HG03457 (cell line): ENCODE results near the gene PARD3B.

ENCODE experiments used
- ATAC-seq: cut with Tn5 transposase; IDR thresholded peaks from one replicate; pipeline ENCODE4 v1.9.1; 2021; ENCODE audit warnings: moderate number of reproducible peaks; ENCODE audit not compliant: unreplicated experiment

Gene PARD3B

DNA sequence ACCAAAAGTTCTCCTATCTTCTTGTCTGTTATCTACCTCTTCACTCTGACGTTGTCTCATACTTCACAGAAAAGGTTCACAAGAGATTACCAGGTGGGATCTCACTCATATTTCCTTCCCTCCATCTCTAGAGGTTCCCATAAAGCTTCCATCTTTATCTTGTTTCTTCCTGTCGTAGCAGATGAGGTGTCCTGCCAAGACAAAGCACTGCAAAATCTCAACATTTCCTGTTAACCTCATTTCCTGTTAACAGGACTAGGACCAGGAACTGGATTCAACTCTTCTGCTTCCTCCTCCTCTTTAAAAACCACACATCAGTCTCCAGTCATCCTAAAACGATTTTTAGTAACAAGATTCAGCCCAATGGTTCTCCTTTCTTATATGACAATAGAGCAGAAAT lies 624.2 kb downstream of the PARD3B start:
- no peak for ATAC-seq

DNA sequence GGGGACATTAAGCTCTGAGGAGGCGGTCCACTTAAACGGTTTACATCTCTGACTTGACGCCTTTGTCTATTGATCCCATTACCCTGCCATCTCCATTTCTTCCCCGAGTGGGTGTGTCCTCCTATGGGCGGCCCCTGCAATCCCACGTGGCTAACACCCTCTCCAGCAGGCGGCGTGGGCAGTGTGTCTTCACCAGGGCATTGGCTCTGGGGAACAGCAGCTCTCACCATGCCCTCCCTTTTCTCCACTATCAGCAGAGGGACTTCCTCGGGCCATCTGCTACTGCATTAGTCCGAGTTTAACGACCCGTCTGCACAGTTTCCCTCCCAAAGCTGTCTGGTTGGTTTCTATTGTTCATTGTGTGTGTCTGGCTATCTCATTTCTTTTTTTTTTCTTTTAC lies 625.1 kb downstream of the PARD3B start:
- no peak for ATAC-seq

DNA sequence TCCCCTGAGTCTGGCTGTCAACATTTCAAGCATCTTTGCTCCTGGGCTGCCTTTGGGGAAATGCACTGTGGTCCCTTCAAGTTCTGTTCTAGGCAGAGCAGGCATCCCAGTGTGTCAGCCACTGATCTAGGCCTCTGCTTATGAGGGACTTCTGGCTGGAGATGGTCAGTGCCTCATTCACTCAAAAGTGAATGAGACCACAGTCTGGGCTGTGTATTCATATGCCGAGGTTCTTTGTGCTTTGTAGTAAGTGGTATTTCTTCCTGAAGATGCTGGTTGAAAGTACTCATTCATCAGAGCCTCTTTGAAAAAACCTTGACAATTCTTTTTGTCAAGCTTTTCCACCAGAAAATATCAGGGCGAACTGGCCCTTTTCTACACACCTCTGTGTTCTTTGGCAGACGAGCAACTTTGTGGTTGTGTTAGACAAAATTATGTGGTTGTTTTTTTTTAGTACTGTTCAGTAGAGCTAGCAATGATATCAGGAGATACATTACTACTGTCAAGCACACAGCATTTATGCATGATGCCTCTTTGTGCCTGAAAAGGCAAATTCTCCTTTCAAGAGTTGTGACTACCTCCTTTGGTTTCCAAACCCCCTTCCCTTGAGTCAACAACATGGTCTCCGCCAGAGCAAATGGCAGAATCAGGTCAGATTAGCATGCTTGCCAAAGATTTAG lies 626.1 kb downstream of the PARD3B start:
- ATAC-seq = no peak

DNA sequence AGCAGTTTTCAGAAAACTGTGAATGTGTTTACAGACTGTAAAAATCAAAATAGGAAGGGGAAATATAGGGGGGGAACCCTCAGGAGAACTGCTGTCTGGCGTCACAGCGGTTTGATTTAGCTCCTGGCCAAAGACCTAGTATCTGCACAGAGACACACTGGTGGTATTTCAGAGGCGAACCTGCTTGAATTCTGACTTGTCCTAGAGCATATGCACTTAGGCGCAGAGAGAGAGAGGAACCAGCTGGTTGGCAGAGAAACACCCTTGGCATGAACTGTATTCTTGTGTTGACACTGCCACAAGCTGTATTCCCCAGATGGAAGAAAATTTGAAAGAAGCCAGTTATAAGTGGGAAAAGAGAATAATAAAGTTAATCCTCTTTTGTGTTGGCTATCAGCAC lies 630.6 kb downstream of the PARD3B start:
- no peak for ATAC-seq

DNA sequence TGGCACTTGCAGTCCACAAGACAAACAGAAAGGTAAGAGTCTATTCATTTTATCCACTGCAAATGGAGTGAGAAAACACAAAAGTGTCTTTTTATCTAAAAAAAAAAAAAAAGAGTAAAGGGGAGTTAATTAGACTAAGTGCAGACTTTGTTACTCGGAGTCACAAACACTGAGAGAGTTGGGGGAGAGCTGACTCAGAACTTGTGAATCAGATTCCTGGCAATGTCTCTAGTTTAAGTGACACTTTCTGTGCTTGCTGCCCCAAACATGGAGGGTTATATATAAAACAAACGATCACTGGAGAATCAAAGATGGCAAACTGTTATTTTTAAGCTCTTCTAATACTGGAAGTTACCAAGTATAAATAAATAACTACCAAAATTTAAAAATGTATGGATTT lies 631.3 kb downstream of the PARD3B start:
- no peak for ATAC-seq

DNA sequence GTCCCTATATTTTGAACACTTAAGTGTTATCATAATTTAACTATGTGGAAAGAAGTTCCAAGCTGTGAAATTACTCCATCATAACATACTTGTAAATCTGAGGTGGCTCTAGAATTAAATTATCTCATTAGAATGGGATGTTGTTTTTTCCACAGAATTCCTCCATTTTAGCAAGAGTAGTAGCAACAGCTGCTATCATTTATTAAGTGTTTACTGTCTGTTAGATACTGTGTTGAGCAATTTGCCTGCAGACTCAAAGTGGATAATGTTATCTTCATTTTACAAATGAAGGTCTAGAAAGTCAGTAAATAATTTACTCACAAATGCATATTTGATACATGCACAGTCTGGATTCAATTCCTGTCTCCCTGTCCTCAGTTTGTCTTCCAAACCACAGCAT lies 632.3 kb downstream of the PARD3B start:
- ATAC-seq = no peak

DNA sequence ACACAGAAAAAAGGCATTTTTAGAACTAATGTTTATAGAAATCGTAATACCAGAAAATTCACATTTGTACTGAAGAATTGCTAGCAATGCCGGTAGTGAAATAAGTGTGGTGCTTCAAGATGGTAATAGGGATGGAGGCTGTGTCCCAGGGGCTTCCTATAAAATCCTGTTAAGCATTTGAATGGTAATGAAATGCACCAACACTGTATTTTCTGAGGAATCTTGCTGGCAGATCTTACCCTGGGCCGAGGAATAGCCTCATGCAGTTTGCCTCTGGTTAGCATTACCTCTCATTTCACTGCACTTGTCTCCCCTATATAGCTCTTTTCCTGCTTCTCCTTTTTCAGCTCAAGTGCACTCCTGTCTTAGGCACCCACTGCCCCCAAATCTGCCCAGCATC lies 635.5 kb downstream of the PARD3B start:
- no peak for ATAC-seq

DNA sequence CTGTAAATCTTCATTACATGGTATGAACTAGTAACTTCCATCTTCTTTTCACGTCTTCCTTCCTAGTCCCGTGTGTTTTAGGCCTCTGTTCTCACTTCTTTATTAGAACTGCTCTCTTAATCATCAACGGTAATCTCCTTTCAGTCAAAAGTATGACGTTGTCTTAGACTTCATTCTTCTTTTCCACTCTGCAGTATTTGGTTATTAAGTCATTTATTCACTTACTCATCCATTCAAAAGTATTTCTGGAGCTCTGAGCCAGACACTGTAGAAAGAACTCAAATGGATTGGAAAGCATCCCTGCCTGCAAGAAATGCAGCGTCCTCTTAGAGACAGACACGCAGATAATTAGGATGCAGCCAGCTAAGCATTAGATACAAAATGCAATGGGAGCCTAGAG lies 642.5 kb downstream of the PARD3B start:
- no peak for ATAC-seq

DNA sequence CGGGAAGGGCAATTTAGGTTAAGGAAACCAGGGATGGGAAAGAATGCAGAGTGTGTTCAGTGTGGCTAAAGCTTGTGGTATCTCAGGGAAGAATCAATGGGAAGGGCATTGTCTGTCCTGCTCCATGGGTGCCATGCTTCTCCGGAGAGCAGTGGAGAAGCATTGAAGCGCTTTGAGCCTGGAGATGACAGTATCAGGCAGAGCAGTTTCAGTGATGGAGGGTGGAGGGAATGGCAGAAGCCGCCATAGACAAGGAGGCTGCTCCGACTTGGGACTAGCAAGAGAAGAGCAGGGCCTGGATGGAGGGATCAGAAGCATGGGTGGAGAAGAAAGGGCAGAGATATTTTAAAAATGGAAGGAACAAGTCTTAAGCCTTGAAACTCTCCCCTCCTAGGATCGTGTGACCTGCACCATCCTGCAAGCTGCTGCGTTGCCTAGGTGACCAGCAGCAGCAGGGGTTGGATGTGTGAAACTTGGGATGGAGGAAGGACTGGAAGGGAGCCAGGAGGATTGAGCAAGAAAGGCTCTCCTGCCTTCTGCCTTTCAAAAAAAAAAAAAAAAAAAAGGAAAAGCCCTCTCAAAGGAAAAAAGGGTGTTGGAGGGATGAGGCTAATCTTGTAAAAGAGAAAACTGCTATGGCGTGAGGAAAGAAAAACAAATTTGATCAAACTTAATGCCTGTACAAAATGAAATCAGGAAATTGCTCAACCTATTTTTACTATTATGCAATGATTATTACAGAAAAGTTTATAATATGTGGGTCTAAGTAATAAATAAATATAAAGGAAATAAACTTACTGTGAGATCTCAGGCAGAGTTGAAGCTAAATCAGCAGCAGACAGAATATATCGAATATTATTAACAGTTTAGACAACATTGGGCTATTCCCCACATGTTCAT lies 643.2 kb downstream of the PARD3B start:
- ATAC-seq = no peak

DNA sequence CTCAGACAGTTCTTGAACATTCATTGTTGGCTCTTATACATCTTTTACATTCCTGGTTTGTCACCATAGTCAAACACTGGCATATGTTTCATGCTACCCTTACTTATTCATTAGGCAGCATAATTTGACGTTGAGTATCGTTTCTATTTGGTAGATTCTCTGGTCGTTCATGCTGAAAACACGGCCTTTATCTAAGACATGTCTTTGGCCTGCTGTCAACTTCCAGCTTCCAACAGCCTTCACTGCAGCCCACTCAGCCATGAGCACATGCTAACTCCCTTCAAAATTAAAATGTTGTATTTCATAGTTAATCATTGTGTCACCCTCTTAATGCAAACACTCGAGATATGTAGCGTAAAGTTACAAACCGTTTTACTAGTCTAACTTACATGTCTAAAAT lies 644.0 kb downstream of the PARD3B start:
- no peak for ATAC-seq

DNA sequence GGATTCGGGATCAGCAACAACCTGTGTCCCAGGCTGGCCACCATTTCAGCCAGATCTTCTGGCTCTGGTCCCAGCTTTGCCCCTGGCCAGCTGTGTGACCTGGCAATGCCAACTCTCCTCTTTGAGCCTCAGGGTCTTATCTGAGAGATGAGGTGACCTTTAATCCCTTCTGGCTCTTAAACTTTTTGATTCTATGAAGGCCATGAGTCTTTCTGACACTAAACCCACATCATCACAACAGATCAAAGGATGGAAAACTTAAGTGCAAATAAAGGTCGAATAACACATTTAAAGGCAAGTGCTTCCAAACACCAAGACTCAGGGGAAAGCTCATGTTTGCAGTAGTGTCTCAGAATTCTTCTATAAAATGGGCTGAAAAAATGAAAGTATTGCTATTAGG lies 645.3 kb downstream of the PARD3B start:
- ATAC-seq = no peak

DNA sequence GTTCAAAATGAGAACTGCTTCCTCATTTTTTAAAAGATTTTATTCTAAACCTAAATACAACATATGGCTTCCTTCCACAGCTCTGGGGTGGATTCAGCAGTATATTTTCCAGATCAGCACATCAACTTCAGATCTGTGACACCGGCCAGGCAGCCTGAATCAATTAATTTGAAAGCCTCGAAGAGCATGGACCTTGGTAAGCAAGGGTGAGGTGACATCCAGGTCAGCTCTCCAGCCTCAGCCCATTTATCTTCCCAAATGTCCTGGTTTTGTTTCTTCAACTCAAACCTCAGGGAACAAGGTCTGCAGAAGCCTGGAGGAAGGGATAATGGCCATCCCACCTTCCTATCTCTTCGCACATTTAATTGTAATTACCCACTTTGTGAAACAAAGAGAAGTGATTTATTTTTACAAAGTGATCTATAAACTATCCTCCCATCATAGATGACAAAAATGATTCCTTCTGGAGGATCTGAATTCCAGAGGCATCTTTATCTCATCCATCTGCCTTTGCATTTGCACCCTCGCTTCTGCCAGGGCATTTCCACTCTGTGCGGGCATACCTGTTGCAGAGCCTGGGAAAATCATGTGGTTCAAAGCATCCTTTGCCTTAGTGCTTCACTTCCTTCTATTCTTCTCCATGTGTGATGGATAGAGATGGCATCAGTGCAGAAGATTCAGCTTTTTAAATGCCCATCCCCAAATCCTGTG lies 648.0 kb downstream of the PARD3B start:
- ATAC-seq = no peak

DNA sequence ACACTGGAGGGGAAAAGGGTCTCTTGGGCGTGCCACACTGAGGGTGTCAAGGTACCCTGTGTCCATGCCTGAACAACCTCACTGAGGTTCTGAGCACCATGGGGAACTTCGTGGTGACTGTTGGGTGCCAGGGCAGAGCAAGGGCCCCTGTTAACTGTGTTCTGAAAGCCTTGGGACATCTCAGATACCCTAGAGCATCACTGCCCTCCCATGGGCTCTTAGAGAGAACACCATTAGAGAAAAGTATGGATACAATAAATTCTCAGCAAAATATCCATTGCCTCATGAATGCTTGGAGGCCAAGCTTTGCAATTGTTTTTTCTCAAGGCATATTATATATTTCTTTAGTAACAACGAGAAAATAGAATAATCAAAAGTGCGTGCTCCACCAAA lies 648.6 kb downstream of the PARD3B start:
- ATAC-seq = no peak

DNA sequence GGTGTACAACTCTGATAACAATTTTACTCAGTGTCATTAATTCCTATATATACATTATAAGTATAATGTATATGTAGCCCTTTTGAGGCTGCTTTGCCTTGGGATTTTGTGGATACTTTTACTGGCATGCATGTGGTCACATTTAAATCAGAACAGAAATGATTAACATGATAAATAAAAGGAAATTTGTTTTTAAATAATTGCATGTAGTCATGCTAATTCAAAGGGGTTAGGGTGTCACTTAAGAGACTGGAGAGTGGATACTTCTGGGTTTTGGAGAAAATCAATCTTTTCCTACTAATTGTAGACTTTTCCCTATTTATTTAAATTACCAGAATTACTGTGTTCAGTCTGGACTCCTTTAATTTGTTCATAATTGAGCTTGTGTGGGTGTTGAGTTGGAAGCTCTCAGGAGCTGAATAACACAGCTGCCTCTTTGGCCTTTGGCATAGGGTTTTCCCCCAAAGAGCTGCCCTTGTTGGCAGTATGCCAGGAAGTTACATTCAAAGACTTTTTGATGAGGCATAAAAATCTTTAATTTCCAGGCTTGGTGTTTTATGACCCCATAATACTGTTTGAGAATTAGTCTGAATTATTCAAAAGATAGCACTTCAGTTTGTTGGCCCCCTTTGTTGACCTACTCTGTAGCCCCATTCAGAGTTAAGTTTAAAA lies 652.3 kb downstream of the PARD3B start:
- no peak for ATAC-seq

DNA sequence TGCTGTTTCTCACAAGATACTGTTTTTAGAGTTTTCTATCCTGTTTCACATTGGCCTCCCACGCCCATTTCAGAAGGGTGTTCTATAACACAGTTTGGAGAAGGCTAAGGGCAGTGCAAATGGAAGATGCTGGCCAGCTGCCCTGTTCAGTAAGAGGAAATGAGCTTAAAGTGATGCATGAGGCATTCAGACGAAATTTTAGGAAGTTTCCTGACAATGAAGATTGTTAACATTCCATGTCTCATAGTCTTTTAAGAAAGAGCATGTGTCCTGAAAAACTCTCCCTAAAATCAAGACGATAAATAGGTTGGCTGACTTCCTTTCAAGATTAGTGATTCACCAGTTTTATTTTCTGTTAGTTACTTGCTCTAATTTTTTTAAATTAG lies 652.9 kb downstream of the PARD3B start:
- ATAC-seq = no peak

DNA sequence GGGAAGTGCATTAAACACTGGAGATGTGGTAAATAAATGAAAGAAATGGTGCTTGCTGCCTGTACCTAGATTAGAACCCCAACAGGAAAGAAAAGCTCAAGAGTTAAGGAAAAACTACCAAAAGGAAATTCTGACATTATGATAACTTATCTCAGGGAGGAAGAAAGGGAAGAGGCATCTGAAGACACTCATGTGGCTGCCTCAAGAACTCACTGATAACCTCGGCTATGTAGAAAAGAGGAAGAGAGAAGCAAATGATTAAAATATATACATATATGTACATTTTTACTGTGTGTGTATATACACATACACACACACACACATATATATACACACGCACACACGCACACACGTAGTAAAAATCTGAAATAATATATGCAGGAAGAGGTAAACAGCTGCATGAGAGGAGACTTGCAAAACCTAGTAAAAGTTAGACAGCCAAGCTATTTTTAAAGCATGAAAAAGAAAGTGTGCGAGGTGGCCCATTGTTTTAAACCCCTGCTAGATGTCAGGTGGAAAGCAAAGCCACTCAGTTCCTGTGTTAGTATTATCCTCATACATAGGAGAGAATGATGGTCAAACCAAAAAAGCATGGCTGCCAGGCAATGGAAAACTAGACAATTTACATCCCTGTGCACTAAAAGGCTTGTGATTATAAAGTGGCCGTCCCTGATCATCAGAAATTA lies 654.0 kb downstream of the PARD3B start:
- no peak for ATAC-seq

DNA sequence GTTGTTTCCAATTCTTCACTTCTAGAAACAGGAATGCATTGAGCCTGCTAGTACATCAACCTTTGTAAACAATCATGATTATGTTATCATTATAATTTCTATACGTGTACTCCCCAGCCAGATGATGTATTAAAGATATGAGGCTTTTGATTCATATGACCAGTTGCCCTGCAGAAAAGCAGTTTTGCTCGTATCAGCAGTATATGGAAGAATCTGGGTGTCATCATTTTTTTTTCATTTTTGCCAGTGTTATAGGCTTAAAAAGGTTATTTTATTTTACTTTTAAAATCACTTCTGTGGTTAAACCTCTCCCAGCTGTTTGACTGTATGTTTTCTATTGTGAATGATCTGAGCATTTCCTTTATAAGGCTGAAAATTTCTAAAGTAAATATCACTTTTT lies 665.2 kb downstream of the PARD3B start:
- ATAC-seq = no peak

DNA sequence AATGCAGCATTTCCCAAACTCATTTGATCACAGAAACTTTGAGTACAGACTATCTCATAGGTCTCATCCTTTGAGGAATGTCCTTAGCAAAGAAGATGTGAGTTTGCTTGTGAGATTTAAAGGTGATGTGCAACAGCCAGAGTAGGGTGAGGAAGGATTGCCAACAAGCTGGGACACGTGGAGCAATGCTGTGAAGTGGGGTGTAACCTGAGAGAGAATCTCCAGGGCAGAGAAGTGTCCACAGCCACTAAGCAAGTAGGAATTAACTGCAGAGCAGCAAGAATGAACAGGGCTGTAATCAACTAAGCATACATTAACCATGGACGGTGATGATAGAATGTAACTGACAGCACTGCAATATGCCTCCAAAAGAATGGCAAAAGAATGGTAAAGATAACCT lies 667.1 kb downstream of the PARD3B start:
- ATAC-seq = no peak

DNA sequence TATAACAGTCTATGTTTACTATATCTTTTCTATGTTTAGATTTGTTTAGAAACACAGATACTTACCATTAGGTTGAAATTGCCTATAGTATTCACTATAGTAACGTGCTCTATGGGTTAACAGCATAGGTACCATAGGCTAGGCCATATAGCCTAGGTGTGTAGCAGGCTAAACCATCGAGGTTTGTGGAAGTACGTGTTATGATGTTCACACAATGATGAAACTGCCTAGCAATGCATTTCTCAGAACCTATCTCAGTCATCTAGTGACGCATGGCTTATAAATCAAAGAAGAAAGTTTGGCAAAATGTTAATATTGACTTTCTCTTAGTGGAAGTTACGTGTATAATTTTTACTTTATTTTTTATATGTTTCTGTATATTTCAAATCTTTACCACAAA lies 670.8 kb downstream of the PARD3B start:
- no peak for ATAC-seq

DNA sequence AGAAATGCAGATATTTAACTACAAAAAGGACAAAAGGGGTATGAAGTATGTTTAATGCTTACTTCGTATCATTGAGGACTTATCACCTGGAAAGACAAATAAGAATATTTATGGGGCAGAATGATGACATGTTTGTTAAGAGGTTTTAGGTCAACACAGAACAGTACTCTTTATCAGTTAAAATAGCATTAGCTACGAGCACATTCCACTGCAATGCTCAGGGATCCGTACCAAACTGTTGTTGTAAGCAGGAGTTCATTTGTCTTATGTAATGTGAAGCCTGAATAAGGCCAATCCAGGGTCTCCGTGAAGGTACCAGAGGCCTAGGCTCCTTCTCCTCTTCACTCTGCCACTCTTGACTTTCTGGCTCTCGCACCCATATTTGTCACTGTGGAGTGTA lies 671.3 kb downstream of the PARD3B start:
- no peak for ATAC-seq

DNA sequence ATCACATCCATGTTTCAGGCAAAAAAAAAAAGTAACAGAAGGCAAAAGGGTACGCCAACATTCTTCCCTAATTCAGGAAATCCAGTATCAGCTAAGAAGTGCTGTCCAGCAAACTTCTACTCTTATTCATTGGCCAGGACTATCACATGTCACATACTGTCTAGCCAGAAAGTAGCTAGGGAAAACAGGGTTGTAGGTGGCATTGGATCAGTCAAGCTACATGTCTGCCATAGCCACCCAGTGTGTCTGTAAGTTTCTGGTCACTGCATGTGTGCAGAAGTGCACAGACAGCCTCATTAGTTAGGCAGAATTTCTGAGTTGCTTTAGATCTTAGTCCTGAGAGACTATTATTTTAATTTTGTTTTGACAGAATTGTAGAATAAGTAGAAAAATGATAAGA lies 671.7 kb downstream of the PARD3B start:
- no peak for ATAC-seq
